NCI-H345 treated with DMSO at 0.1 percent for 48 hours (cell line): ENCODE results near the gene SFXN5.

Experiments used
- DNase-seq: peaks from one replicate; lab custom pipeline; 2025; ENCODE audit not compliant: unreplicated experiment; lab: John Stamatoyannopoulos, UW

The SFXN5 gene

DNA sequence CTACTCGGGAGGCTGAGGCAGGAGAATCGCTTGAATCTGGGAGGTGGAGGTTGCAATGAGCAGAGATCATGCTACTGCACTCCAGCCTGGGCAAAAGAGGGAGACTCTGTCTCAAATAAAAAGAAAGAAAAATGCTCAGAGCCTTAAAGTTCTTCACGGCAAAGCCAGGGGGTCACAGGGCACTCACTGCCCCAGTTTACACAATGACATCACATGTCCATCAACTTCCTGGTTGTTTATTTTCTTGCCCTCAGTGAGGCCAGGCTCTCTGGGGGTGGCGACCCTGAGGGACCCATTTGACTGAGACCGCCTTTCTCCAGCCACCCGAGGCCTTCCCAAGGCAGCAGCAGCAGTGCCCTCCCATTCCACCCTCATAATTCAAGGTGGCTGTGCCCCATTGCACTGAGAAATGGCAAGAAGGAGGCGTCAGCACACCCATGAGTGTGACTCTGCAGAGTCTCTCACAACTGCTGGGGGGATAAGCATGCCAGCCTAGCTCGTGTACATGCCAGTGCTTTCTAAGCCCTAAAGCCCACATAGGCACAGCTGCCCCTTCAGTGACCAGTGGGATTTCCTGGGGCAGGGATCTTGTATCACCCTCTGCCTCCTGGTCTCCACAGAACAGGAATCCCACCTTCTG, 50.0 kb downstream of the SFXN5 start:
- DNase-seq: no peak

DNA sequence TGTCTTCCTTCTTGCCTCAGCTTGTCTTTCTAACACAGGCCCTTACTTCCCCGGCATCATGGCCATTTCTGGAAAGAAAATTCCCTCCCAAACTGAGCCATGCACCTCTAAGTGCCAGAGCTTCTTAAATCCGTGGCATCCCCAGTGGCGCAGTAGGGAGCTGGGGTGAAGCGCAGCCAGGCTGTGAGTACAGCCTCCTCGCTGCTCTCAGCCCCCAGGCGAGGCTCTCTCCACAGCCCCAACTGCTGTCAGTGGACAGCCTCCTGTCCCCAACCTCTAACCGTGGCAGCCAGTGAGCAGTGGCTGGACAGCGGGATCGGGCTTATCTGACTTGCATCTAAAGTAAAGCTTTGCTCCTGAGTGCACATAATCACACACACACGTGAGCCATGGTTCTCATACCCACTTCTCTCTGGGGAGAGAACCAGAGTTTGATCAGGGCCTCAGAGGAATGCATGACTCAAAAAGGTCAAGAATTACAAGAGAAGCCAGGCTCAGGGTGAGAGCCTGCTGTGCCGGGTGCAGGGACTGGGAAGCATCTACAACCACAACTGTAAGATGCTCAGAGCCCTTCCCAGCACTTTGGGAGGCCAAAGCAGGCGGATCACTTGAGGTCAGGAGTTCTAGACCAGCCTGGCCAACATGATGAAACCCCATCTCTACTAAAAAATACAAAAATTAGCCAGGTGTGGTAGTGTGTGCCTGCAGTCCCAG, 50.7 kb downstream of the SFXN5 start:
- DNase-seq: no peak

DNA sequence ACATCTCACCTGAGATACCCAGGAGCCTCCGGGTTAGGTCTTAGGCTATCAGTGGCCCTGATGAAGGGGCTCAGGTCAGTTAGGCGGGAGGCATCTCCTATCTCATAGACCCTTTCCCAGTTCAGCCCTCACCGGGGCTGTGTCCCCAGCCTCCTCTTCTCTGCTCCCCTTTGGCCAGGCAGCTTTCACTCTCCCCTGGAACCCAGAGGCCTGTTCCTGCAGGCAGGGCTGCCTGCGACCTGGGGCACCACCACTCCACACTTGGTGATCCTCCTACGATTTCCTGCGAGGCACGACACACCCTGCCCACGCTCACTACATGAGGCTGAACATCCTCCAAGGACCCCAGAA, 51.2 kb downstream of the SFXN5 start:
- no peak for DNase-seq

DNA sequence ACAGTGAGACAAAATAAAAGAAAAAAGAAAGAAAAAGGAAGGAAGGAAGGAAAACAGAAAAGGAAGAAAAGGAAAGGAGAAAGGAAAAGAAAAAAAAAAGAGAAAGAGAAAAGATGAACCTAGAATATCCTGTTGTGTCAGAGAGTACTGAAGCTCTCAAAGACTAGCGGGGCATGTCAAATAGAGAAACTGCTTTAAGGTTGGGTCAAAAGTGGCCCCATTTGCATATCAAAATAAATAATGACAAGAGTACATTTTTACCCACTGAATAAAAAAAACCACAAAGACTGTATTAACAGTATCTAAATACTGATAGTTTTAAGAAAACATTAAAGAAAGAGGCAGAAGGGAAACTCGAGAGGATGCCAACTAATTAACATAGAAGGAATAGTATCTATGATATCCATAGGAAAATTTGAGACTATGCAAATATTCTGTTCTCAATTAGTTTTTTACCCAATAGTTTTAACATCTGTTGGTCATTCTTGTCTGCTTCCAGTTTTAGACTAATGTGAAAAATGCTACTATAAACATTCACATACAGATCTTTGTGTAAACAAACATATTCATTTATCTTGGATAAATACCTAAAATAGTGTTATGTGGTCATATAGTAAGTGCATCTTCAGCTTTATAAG, 53.2 kb downstream of the SFXN5 start:
- no peak for DNase-seq

DNA sequence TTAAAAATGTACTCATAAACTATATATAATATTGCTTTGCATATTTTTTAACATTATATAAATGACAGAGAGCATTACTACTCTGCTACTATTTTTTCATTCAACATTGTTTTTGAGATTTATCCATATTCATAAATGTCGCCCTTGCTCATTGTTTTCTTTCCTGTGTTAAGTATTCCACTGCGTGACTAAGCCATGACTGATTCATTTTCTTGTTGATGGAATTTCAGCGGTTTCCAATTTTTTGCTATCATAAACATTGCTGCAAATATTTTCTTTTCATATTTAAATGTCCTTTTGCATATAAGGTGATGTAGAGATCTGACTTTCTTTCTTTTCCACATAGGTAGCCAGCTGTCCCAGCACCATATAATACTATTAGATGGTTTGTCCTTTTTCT, 57.6 kb downstream of the SFXN5 start:
- DNase-seq: no peak

DNA sequence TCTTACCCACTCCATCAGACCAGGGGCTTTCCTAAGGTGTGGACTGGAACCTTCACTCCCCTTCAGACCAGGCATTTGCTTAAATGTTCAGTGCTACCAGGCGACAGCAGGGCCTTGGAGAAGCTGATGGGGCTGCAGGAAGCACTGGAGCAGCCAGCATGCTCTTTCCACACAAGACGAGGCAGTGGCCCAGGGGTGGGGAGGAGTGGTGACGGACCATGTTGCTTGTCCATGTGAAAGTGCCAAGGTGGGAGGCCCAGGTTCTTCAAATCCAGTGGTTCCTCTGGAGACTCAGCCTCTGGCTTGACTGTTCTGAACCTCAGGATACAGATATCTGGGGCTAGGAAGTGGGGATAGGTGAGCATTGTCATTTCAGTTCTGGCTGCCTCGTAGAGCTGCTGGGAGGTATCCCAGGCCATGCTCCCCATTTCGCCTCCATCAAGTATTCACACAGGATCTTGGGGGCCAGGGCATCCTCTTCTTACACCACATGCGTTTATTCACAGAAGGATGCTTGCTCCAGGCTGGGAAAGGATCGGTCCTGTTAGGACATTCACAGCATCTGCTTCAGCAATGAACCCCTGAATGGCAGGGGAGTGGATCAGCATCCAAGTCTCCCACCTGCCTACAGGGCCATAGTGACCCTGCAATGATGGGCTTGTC, 62.2 kb downstream of the SFXN5 start:
- no peak for DNase-seq

DNA sequence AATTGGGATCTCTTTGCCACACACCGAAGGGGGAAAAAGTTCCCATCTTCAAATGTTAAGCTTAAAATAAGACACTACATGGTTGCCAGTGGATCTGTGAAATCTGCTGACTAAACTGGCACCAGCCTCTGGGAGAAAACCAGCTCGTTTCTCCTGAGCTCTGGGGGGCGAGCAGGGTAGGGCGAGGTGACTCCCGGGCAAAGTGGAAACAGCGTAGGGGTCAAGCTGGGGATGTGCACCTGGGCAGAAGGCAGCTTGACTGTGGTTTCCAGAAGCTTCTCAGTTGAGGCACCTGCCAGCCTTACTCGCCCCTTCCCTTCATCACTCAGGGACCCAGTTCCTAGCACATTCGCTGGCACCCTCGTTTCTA, 62.8 kb downstream of the SFXN5 start:
- DNase-seq: no peak

DNA sequence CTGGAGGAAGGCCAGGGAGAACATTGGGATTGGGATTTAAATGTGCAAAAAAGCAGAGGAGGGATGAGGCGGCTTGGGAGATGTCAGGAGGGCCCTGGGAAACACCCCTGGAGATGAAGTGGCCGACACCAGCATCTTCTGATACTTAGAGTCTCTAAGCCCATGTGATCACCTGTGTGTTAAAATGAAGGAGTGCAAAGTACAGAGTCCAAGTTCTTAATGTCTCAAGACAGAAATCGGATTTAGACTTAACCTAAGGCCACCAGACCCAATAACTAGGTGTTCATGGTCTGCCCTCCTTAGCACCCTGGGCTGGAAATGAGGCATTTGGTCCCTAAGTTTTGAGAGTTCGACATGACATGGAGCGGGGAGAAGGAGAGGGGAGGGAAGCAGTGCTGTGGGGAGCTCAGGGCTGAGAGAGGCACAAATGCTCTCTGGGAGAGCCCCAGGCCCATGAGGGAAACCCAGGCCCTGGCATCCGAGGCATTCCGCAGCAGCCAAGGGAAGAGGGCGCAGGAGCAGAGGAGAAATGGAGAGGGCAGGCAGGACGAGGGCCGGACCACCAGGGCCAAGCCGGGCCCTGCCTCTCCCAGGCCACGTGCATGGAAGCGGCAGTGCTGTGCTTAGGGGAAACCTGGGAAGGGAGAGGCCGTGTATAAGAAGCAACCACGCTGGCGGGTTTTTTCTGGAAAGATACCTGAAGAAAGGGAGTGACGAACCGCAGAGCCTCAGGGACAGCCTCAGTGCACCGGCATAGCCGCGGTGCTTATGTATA, 63.3 kb downstream of the SFXN5 start:
- DNase-seq: no peak

DNA sequence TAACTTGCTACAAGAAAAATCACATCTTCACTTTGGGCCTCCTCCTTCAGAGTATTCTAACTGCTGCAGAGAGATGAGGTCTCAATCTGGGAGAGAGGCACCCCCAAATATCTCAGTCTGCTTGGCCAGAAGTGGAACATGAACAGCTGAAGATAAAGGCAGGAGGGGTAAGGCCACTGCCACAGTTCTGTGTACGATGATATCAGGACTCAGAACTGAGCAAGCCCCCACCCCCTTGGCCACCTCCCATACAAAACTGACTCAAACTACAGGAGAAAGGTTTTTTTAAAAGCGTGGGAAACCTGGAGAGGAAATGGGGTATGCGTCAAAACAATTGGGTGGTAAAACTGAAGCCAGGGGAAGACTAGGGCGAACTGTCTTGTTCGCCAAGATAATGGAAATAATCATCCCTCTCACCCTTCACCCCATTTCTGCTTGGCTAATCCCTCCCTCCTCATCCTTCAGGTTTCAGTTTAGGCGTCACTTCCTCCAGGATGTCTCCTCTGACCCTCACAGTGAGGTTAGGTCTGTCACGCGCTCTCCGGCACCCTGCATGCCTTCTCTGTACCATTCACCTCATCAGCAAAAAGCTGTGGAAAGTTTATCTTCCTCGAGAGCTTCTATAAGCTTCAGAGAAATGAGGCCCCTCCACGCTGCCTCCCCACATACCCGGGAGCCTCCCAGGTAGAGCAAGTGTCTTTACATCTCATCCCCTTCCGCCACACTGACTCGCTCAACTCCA, 64.4 kb downstream of the SFXN5 start:
- no peak for DNase-seq

DNA sequence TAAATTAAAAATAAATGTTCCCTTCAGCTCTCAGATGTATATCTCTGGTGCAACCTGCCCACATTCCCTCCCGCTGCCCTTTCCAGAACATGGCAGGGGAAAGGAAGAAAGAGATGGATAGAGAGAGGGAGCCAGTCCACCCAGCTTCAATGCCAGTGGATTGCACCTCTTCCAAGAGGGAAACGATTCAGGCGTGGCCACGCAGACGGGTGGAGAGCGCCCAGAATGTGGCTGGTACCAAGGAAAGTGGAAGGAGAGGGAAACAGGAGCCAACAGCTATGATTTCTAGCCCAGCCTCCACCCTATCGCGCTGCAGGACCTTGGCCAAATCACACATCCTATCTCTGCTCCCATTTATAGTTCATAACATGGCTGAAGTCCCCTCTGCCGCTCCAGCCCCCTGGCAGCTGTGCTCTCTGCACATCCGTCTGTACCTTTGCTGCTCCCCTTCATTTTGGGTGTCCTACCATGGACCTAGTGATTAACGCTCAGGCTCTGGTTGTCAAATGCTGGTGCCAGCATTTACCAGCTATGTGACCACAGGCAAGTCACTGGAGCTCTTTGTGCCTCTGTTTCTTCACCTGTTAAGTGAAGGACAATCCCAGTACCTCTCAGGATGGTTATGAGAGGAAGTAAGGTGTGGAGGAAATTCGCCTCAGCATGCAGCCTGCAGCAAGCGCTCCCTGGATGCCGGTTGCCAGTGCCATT, 66.5 kb downstream of the SFXN5 start:
- DNase-seq: no peak

DNA sequence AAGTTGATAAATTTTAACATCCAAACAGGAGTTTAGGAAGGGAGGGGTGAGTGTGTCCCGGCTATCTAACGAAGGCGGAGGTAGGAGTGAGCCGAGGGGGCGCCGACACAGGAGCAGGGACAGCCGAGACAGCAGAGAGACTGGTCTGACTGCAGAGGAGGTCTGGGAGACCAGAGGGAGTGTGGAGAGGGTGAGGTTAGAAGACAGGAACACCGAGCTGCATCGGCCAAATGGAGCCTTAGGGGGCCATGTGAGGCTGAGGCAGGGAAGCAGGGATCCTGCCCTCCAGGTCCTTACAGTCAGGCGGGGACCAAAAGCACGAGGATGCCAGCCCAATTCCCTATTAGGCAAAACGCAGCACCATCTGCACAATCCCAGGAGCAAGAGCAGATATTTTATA, 67.0 kb downstream of the SFXN5 start:
- no peak for DNase-seq

DNA sequence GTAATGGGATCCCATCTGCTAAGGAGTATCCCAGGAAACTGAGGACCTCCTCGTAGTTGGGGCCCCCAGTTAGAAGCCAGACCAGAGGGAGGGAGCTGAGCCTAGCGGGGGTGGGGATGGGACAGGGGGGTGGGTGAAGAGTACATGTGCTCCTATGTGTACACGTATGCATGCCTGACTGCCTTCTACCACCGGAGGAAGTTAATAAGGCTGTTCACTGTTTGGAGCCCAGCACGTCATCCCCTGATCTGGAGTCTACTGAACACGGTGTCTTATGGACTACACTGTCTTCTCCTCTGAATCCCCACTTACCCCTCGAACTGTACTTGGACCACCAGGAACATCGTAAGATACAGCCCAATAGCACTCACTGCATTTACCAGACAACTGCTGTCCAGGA, 68.5 kb downstream of the SFXN5 start:
- DNase-seq: no peak

DNA sequence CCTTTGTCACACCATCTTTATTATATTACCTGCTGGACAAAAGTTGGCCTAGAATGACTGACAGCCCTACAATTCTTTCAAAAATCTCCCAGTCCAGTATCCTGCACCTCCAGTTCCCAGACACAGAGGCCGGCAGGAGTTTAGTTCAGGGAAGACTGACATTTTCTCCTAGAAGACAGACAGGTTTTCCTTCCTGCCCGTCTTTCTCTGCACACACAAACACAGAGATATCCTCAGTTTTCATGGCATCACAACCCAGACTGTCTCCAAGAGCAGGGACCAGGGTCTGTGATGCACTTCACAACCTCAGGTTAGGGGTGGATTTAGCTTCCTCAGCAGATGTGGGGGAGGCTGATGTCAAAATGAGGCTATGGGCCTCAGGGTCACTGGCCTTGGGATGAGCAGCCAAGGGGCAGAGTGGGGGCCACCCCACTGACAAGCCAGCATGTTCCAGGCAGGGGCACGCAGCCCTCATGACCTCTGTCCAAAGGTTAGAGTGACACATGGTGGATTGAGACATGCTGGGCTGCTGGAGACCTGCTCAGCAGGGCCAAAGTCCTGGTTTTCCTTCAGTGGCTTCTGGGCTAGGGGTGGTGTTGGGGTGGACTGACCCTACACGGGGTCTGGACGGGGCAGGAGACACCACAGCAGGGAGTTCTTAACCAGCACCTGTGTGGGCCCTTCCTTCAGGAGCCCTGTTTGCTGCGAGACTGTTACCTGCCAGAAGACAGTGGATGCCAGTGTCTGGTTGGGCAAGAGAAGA, 70.5 kb downstream of the SFXN5 start:
- DNase-seq: no peak

DNA sequence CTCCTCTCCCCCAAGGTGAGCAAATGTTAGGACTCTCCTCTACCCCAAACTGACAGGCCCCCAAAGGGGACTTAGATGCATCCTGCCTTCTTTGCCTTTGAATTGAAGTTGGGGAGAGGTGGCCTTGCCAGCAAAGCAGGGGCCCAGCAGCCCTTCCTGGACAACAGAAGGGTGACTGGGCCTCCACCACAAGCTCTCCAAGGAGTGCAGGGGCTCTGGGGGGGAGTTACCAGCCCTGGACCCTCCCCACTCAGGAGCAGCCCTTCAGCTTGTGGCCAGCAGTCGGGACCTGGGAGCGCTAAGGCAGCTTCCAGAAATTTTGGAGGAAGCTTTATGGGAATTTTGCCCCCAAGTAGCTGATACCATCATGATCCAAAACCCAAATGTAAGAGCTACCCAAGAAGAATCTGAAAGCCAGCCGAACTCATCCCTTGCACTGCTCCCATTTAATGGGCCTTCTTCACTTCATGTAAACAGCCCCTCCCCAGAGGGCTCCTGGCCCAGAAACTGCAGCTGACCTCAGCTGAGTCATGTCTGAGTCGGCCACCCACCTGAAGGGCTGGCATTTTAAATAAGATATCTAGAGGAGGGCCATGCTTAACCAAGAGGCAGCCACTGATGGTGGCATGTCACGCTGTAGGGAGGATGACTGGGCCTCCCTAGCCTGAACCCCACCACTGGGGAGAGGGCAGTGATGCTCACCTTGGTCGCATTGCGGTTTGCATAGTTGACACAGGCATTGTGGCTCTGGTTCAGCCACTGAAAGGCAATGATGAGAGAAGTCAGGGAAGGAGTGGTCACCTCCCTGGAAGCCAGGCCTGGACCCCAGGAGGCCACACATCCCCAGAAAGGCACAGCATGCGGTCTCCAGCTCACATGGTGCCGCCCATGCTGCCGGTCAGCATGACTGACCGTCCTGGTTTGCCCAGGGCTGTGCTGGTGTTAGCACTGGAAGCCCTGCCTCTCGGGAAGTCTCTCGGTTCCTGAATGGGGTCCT, 71.5 kb downstream of the SFXN5 start:
- DNase-seq: no peak

DNA sequence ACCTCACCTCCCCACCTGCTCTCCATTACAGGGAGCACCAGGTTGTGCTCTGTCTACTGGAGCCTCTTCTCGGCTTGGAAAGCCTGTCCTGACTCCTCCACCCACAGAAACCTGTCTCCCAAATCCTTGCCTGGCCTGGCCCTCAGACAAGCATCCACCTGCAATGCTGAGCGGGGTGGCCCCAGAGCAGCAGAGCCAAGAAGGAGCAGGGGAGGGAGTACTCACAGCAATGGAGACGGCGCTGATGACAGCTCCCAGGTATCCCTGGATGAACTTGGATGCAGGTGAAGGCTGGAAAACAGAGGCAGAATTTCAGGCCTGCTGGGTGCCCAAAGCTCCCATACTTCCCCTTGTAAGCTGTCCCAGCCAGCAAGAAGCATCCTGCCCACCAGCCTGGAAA, 72.8 kb downstream of the SFXN5 start:
- no peak for DNase-seq

DNA sequence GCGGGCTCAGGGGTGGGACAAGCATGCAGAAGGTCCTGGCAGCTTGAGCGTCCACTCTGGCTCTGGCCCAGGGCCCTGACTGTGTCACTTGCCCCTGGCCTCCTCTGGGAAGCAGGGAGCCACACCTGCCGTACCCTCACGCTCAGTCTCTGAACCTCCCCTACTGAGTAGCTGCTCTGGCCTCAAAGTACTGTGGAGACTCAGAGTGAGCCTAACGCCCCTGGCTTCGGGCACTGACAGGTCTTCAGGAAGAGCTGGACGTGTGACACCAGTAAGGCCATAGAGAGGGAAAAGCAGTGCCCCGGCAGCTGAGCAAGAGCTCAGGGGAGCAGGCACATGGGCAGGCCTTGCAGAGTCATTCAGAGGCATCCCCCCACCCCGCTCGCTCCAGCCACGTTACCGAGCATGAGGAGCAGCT, 73.3 kb downstream of the SFXN5 start:
- DNase-seq: no peak

DNA sequence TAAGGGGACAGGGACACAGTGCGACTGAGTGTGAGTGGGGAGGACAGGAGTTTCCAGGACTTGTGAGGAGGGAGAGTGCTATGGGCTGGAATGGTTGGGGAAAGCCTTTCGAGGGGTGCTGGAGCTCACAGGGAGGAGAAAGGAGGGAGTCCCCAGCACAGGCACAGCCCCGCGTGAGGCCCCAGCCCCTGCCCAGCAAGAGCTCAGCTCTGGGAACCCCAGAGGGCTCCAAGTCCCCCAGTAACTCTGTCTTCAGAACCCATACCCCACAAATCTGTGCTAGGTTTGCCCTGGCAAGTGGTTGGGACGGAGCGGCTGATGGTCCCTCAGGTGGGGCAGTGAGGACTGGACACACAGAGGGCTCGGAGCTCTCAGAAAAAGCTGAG, 75.4 kb downstream of the SFXN5 start:
- DNase-seq: no peak

DNA sequence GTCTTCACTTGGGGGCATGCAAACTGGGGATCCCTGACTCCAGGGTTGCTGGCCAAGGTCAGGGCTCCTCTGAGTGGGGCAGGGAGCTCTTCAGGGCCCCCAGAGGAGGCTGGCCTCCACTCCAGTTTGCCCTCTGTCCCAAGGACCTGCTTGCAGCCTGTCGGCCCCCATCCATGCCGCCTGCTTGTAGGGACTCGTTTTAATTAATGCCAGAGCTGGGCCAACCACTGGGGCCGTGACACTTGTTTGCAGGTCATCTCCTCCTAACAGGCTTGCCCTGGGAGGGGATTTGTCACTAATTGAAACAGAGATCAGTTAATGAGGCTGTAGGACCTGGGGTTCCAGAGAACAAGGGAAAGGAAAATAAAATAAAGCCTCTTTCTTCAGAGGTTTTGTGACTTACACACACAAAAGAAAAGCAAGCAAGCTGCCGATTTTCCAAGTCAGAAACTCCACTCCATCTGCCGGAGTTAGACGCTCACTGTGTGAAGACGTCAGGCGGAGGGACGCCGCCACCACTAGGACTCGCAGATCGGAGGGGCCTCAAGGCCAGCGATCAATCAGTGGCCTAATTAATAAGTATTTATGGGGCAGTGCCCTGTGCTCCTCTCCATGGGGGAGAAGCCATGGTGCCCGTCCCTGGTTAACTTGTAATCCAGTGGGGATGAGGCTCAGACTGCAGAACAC, 75.9 kb downstream of the SFXN5 start:
- no peak for DNase-seq
